ENCODE measurements around the gene MASP1.

MASP1 gene

DNA sequence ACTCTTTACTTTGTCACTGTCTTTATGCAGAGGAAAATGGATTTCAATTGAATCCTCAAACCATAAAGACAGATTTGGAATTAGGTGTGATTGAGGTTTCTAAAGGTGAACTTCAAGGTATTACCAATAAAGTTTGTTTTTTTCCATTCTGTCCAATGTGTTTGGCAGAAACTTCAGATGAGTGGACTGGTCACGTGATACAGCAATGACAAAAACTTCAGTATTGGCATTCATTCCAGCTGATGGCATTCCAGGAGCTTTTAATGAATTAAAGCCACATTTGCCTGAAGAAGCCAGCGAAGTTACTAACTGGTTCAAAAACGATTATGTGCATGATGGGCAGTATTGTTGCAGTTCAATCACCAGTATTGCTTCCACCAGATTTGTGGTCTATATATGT lies 4.5 kb upstream of the MASP1 start:
- peaks cover 5 to 15% (median 9%) of the 10 kb centered on the region in 5 donors for H3K27me3 ChIP-seq (ENCODE audit: control insufficient read depth in 5 of 5, insufficient read depth in 4 of 5, low read length in 5 of 5)
- no peak overlapping the region for H3K27ac ChIP-seq (ENCODE audit: low read depth, low read length)
- H3K4me1 ChIP-seq (ENCODE audit: control insufficient read depth in 5 of 5, insufficient read depth in 5 of 5, low read length in 5 of 5), result peaks cover 0 to 10% (median 4%) of the 10 kb centered on the region in 5 donors
- peaks cover 0 to 5% (median 2%) of the 10 kb centered on the region in 5 donors for H3K9me3 ChIP-seq (ENCODE audit: control insufficient read depth in 5 of 5, low read length in 5 of 5)
- no peak overlapping the region for H3K4me3 ChIP-seq (ENCODE audit: low read depth in 1 of 5, low read length in 5 of 5)
- H3K9ac ChIP-seq (ENCODE audit: low read length in 5 of 5), result no peak overlapping the region
- H3K36me3 ChIP-seq (ENCODE audit: control insufficient read depth in 5 of 5, insufficient read depth in 5 of 5, low read length in 5 of 5), result no peaks in the 10 kb centered on the region

GRCh38 chr3:187295316-187296034 lies 3.9 kb upstream of the MASP1 start:
- Histone ChIP-seq H3K9me3 (ENCODE audit: control insufficient read depth in 5 of 5, low read length in 5 of 5) (peaks cover 0 to 5% (median 2%) of the 10 kb centered on the region in 5 donors), H3K9ac (ENCODE audit: low read length in 5 of 5) (no peak overlapping the region), H3K36me3 (ENCODE audit: control insufficient read depth in 5 of 5, insufficient read depth in 5 of 5, low read length in 5 of 5) (no peaks in the 10 kb centered on the region), H3K4me3 (ENCODE audit: low read depth in 1 of 5, low read length in 5 of 5) (no peak overlapping the region), H3K27me3 (ENCODE audit: control insufficient read depth in 5 of 5, insufficient read depth in 4 of 5, low read length in 5 of 5) (peaks cover 5 to 16% (median 9%) of the 10 kb centered on the region in 5 donors), H3K27ac (ENCODE audit: low read depth, low read length) (no peak overlapping the region), H3K4me1 (ENCODE audit: control insufficient read depth in 5 of 5, insufficient read depth in 5 of 5, low read length in 5 of 5) (peaks cover 0 to 10% (median 4%) of the 10 kb centered on the region in 5 donors)

GRCh38 chr3:187293516-187294430 lies 2.2 kb upstream of the MASP1 start:
- Histone ChIP-seq H3K4me3 (ENCODE audit: low read depth in 1 of 5, low read length in 5 of 5) (no peak overlapping the region), H3K27me3 (ENCODE audit: control insufficient read depth in 5 of 5, insufficient read depth in 4 of 5, low read length in 5 of 5) (peaks cover 5 to 21% (median 13%) of the 10 kb centered on the region in 5 donors), H3K9ac (ENCODE audit: low read length in 5 of 5) (no peak overlapping the region), H3K9me3 (ENCODE audit: control insufficient read depth in 5 of 5, low read length in 5 of 5) (peaks cover 0 to 5% (median 2%) of the 10 kb centered on the region in 5 donors), H3K27ac (ENCODE audit: low read depth, low read length) (no peak overlapping the region), H3K4me1 (ENCODE audit: control insufficient read depth in 5 of 5, insufficient read depth in 5 of 5, low read length in 5 of 5) (peaks cover 0 to 15% (median 4%) of the 10 kb centered on the region in 5 donors), H3K36me3 (ENCODE audit: control insufficient read depth in 5 of 5, insufficient read depth in 5 of 5, low read length in 5 of 5) (no peaks in the 10 kb centered on the region)

DNA sequence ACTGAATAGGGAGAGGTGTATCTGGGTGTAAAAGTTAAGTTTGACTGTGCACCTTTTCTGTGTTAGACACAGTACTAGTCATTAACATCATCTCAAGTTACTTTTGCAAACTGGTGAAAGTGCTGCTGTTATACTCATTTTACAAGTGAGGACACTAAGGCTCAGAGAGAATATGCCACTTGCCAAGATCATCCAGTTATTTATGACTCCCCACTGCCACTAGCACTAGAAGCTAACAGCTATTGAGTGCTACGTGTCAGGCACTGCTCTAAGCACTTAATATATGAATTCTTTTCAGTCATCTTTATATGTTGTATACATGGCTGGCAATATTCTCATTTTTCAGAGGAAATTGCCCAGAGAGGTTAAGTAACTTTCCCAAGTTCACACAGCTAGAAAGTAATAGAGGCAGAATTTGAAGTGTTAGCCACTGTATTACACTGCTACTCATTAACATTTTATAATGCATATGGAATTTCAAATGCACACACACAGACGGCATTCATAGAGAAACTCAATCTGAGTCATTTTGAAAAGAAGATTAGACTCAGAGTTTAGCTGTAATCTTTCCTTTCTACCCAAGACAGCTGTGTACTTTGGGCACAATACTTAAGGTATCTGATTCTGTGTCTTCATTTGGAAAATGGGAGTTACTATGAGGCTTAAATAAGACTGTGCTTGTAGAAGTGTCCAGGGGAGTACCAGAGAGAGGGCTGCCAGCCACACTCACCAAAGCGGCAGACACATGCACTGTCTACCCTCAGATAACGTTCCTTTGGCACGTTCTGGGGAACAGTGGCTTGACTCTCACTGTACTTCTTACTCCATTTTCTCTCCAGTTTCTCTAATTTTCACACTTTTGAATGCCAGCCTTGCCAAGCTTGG lies 1.3 kb upstream of the MASP1 start:
- no peaks in the 10 kb centered on the region for H3K9me3 ChIP-seq (ENCODE audit: control insufficient read depth in 5 of 5, low read length in 5 of 5)
- no peak overlapping the region for H3K4me3 ChIP-seq (ENCODE audit: low read depth in 1 of 5, low read length in 5 of 5)
- peaks cover 10 to 24% (median 13%) of the 10 kb centered on the region in 5 donors for H3K27me3 ChIP-seq (ENCODE audit: control insufficient read depth in 5 of 5, insufficient read depth in 4 of 5, low read length in 5 of 5)
- no peak overlapping the region for H3K27ac ChIP-seq (ENCODE audit: low read depth, low read length)
- H3K36me3 ChIP-seq (ENCODE audit: control insufficient read depth in 5 of 5, insufficient read depth in 5 of 5, low read length in 5 of 5), result no peaks in the 10 kb centered on the region
- peaks cover 0 to 23% (median 4%) of the 10 kb centered on the region in 5 donors for H3K4me1 ChIP-seq (ENCODE audit: control insufficient read depth in 5 of 5, insufficient read depth in 5 of 5, low read length in 5 of 5)
- H3K9ac ChIP-seq (ENCODE audit: low read length in 5 of 5), result no peak overlapping the region

- Histone ChIP-seq H3K27me3 (ENCODE audit: control insufficient read depth in 5 of 5, insufficient read depth in 4 of 5, low read length in 5 of 5) (peaks cover 10 to 24% (median 13%) of the 10 kb centered on the region in 5 donors), H3K9ac (ENCODE audit: low read length in 5 of 5) (no peak overlapping the region), H3K36me3 (ENCODE audit: control insufficient read depth in 5 of 5, insufficient read depth in 5 of 5, low read length in 5 of 5) (no peaks in the 10 kb centered on the region), H3K9me3 (ENCODE audit: control insufficient read depth in 5 of 5, low read length in 5 of 5) (no peaks in the 10 kb centered on the region), H3K4me3 (ENCODE audit: low read depth in 1 of 5, low read length in 5 of 5) (peak overlapping the region in 3 of 5 donors; percentile 5 to 66 (median 41)), H3K4me1 (ENCODE audit: control insufficient read depth in 5 of 5, insufficient read depth in 5 of 5, low read length in 5 of 5) (peaks cover 0 to 25% (median 7%) of the 10 kb centered on the region in 5 donors), H3K27ac (ENCODE audit: low read depth, low read length) (no peak overlapping the region)
Observed at GRCh38 chr3:187292181-187292580, 644 bp upstream of the MASP1 start.

GRCh38 chr3:187291001-187291511 lies 481 bp downstream of the MASP1 start:
- Histone ChIP-seq H3K4me3 (ENCODE audit: low read depth in 1 of 5, low read length in 5 of 5) (peak overlapping the region in 4 of 5 donors; percentile 41 to 66 (median 54)), H3K9me3 (ENCODE audit: control insufficient read depth in 5 of 5, low read length in 5 of 5) (no peaks in the 10 kb centered on the region), H3K36me3 (ENCODE audit: control insufficient read depth in 5 of 5, insufficient read depth in 5 of 5, low read length in 5 of 5) (no peaks in the 10 kb centered on the region), H3K27me3 (ENCODE audit: control insufficient read depth in 5 of 5, insufficient read depth in 4 of 5, low read length in 5 of 5) (peaks cover 10 to 24% (median 13%) of the 10 kb centered on the region in 5 donors), H3K27ac (ENCODE audit: low read depth, low read length) (peak overlapping the region; percentile 14), H3K9ac (ENCODE audit: low read length in 5 of 5) (peak overlapping the region in 2 of 5 donors; percentile 38 to 42), H3K4me1 (ENCODE audit: control insufficient read depth in 5 of 5, insufficient read depth in 5 of 5, low read length in 5 of 5) (peaks cover 0 to 28% (median 8%) of the 10 kb centered on the region in 5 donors)

GRCh38 chr3:187290503-187290902 lies 1.0 kb downstream of the MASP1 start:
- Histone ChIP-seq H3K27ac (ENCODE audit: low read depth, low read length) (no peak overlapping the region), H3K36me3 (ENCODE audit: control insufficient read depth in 5 of 5, insufficient read depth in 5 of 5, low read length in 5 of 5) (no peaks in the 10 kb centered on the region), H3K4me3 (ENCODE audit: low read depth in 1 of 5, low read length in 5 of 5) (peak overlapping the region in 2 of 5 donors; percentile 60 to 66), H3K9ac (ENCODE audit: low read length in 5 of 5) (no peak overlapping the region), H3K4me1 (ENCODE audit: control insufficient read depth in 5 of 5, insufficient read depth in 5 of 5, low read length in 5 of 5) (peaks cover 0 to 28% (median 8%) of the 10 kb centered on the region in 5 donors), H3K9me3 (ENCODE audit: control insufficient read depth in 5 of 5, low read length in 5 of 5) (no peaks in the 10 kb centered on the region), H3K27me3 (ENCODE audit: control insufficient read depth in 5 of 5, insufficient read depth in 4 of 5, low read length in 5 of 5) (peaks cover 10 to 24% (median 13%) of the 10 kb centered on the region in 5 donors)

- Histone ChIP-seq H3K4me3 (ENCODE audit: low read depth in 1 of 5, low read length in 5 of 5) (peak overlapping the region in 3 of 5 donors; percentile 2 to 66 (median 10)), H3K4me1 (ENCODE audit: control insufficient read depth in 5 of 5, insufficient read depth in 5 of 5, low read length in 5 of 5) (peaks cover 0 to 28% (median 8%) of the 10 kb centered on the region in 5 donors), H3K36me3 (ENCODE audit: control insufficient read depth in 5 of 5, insufficient read depth in 5 of 5, low read length in 5 of 5) (no peaks in the 10 kb centered on the region), H3K9ac (ENCODE audit: low read length in 5 of 5) (no peak overlapping the region), H3K27me3 (ENCODE audit: control insufficient read depth in 5 of 5, insufficient read depth in 4 of 5, low read length in 5 of 5) (peaks cover 10 to 24% (median 13%) of the 10 kb centered on the region in 5 donors), H3K27ac (ENCODE audit: low read depth, low read length) (no peak overlapping the region), H3K9me3 (ENCODE audit: control insufficient read depth in 5 of 5, low read length in 5 of 5) (no peaks in the 10 kb centered on the region)
Observed at GRCh38 chr3:187288855-187289605, 2.5 kb downstream of the MASP1 start.
